Neuron (in vitro differentiated cells): ENCODE data around the gene F7.

Source experiments
- H2AFZ ChIP-seq: one replicate; pipeline ENCODE4 v1.6.1; 2013; ENCODE audit warnings: low read depth, mild to moderate bottlenecking, inconsistent platforms, low read length, moderate library complexity
- H3K27me3 ChIP-seq: one replicate; pipeline ENCODE4 v1.6.1; 2013; ENCODE audit warnings: low read length; ENCODE audit not compliant: insufficient read depth
- H3K36me3 ChIP-seq: one replicate; pipeline ENCODE4 v1.6.1; 2013; ENCODE audit warnings: low read length; ENCODE audit not compliant: insufficient read depth
- H3K4me1 ChIP-seq: one replicate; pipeline ENCODE4 v1.6.1; 2013; ENCODE audit warnings: low read length; ENCODE audit not compliant: insufficient read depth
- H3K4me3 ChIP-seq: 2 replicates; pipeline ENCODE4 v1.5.1; 2013; ENCODE audit warnings: mild to moderate bottlenecking, low read length, moderate library complexity
- H3K9me3 ChIP-seq: one replicate; pipeline ENCODE4 v1.6.1; 2013; ENCODE audit warnings: low read length

Gene F7

DNA sequence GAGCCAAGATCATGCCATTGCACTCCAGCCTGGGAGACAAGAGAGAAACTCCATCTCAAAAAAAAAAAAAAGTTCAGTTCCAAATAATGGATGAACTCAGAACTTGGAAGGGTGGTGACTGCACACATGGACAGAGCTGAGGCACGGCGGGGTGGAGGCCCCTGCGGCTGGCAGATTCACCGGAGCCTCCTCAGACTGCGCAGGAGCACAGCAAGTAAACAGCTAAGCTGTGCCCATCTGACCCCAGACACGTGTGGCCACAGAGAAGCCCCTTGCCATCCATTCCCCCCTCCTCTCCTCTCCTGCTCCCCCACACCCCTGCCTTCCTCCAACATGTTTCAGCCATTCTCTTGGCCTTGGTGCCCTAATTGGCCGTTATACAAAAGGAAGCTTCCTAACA, 37.3 kb downstream of the F7 start:
- Histone ChIP-seq H3K9me3 (no peaks in the 10 kb centered on the region), H3K27me3 (no peaks in the 10 kb centered on the region), H3K4me3 (no peak overlapping the region), H3K4me1 (peaks cover 2% of the 10 kb centered on the region), H2AFZ (no peak overlapping the region), H3K36me3 (no peaks in the 10 kb centered on the region)

GRCh38 chr13:113143466-113144254, 38.1 kb downstream of the F7 start:
- Histone ChIP-seq H3K4me3 (no peak overlapping the region), H3K4me1 (no peaks in the 10 kb centered on the region), H3K9me3 (no peaks in the 10 kb centered on the region), H2AFZ (no peak overlapping the region), H3K27me3 (no peaks in the 10 kb centered on the region), H3K36me3 (no peaks in the 10 kb centered on the region)

GRCh38 chr13:113144255-113144629, 38.7 kb downstream of the F7 start:
- Histone ChIP-seq H3K27me3 (no peaks in the 10 kb centered on the region), H3K9me3 (no peaks in the 10 kb centered on the region), H2AFZ (no peak overlapping the region), H3K4me3 (no peak overlapping the region), H3K4me1 (no peaks in the 10 kb centered on the region), H3K36me3 (no peaks in the 10 kb centered on the region)

GRCh38 chr13:113145496-113145895, 39.9 kb downstream of the F7 start:
- H3K9me3 ChIP-seq = no peaks in the 10 kb centered on the region
- H3K4me1 ChIP-seq = no peaks in the 10 kb centered on the region
- H3K4me3 ChIP-seq = no peak overlapping the region
- no peaks in the 10 kb centered on the region for H3K36me3 ChIP-seq
- no peaks in the 10 kb centered on the region for H3K27me3 ChIP-seq
- no peak overlapping the region for H2AFZ ChIP-seq

GRCh38 chr13:113145911-113146598, 40.5 kb downstream of the F7 start:
- no peak overlapping the region for H3K4me3 ChIP-seq
- H3K9me3 ChIP-seq = no peaks in the 10 kb centered on the region
- H3K4me1 ChIP-seq = no peaks in the 10 kb centered on the region
- no peak overlapping the region for H2AFZ ChIP-seq
- no peaks in the 10 kb centered on the region for H3K36me3 ChIP-seq
- no peaks in the 10 kb centered on the region for H3K27me3 ChIP-seq

DNA sequence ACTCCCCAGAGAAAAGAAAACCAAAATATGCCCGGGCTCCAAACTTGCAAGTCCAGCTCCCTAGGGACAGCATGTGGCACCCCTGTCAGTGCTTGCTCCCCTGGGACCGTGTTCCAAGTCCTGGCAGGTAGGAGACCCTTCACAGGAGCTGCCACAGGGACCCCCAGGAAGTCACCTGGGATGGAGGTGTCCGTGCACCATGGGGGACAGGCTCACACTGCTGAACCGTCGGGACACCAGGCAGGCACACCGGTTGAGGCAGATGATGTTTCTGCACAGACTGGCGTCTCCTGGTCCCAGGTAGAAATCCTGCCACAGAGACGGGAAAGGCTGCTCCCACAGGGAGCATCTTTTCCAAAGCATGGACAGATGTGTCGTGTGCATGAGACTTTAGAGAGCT, 41.2 kb downstream of the F7 start:
- no peaks in the 10 kb centered on the region for H3K36me3 ChIP-seq
- no peak overlapping the region for H2AFZ ChIP-seq
- H3K9me3 ChIP-seq = no peaks in the 10 kb centered on the region
- H3K4me3 ChIP-seq = no peak overlapping the region
- no peaks in the 10 kb centered on the region for H3K4me1 ChIP-seq
- no peaks in the 10 kb centered on the region for H3K27me3 ChIP-seq

GRCh38 chr13:113147206-113147605, 41.6 kb downstream of the F7 start:
- Histone ChIP-seq H3K36me3 (no peaks in the 10 kb centered on the region), H3K27me3 (no peaks in the 10 kb centered on the region), H3K4me1 (no peaks in the 10 kb centered on the region), H3K9me3 (no peaks in the 10 kb centered on the region), H3K4me3 (no peak overlapping the region), H2AFZ (no peak overlapping the region)

GRCh38 chr13:113148407-113148806, 42.8 kb downstream of the F7 start:
- Histone ChIP-seq H3K4me1 (peaks cover 4% of the 10 kb centered on the region), H3K4me3 (no peak overlapping the region), H3K36me3 (no peaks in the 10 kb centered on the region), H3K9me3 (no peaks in the 10 kb centered on the region), H2AFZ (no peak overlapping the region), H3K27me3 (peaks cover 4% of the 10 kb centered on the region)

GRCh38 chr13:113148940-113149503, 43.4 kb downstream of the F7 start:
- Histone ChIP-seq H3K4me3 (no peak overlapping the region), H3K4me1 (peaks cover 6% of the 10 kb centered on the region), H3K27me3 (peaks cover 4% of the 10 kb centered on the region), H2AFZ (no peak overlapping the region), H3K36me3 (no peaks in the 10 kb centered on the region), H3K9me3 (no peaks in the 10 kb centered on the region)

GRCh38 chr13:113149711-113150549, 44.3 kb downstream of the F7 start:
- H3K9me3 ChIP-seq = no peaks in the 10 kb centered on the region
- no peak overlapping the region for H3K4me3 ChIP-seq
- no peak overlapping the region for H2AFZ ChIP-seq
- peaks cover 9% of the 10 kb centered on the region for H3K4me1 ChIP-seq
- H3K27me3 ChIP-seq = peaks cover 4% of the 10 kb centered on the region
- H3K36me3 ChIP-seq = no peaks in the 10 kb centered on the region

- no peak overlapping the region for H2AFZ ChIP-seq
- no peaks in the 10 kb centered on the region for H3K9me3 ChIP-seq
- H3K4me1 ChIP-seq = peaks cover 9% of the 10 kb centered on the region
- no peak overlapping the region for H3K4me3 ChIP-seq
- H3K27me3 ChIP-seq = peaks cover 4% of the 10 kb centered on the region
- H3K36me3 ChIP-seq = no peaks in the 10 kb centered on the region
Measured at GRCh38 chr13:113150550-113151365, 45.2 kb downstream of the F7 start.
